ENCODE results near the gene LEPR.

Gene LEPR

GRCh38 chr1:65409314-65409713, 11.2 kb upstream of the LEPR start:
- no peak for DNase-seq (ENCODE audit: low read depth)
- in situ Hi-C loops (cut with HindIII; ENCODE audit: low sequenced_read_pairs) = no loop called here
- H3K4me3 ChIP-seq (ENCODE audit: low read depth, low read length) = no peak overlapping the region
- no peak for TF ChIP-seq CTCF (IDR thresholded peaks at IDR 0.05; ENCODE audit: low read depth, low read length, missing control alignments)

- no peak for TF ChIP-seq CTCF (IDR thresholded peaks at IDR 0.05; ENCODE audit: low read depth, low read length, missing control alignments)
- in situ Hi-C loops (cut with HindIII; ENCODE audit: low sequenced_read_pairs) = no loop called here
- no peak overlapping the region for H3K4me3 ChIP-seq (ENCODE audit: low read depth, low read length)
- DNase-seq (ENCODE audit: low read depth) = no peak
These were observed 10.6 kb upstream of the LEPR start for GRCh38 chr1:65409816-65410326.

GRCh38 chr1:65412256-65412983, 8.0 kb upstream of the LEPR start:
- DNase-seq (ENCODE audit: low read depth) = no peak
- TF ChIP-seq CTCF (IDR thresholded peaks at IDR 0.05; ENCODE audit: low read depth, low read length, missing control alignments) = no peak
- H3K4me3 ChIP-seq (ENCODE audit: low read depth, low read length) = no peak overlapping the region
- in situ Hi-C loops (cut with HindIII; ENCODE audit: low sequenced_read_pairs) = no loop called here

GRCh38 chr1:65412984-65413375, 7.5 kb upstream of the LEPR start:
- DNase-seq (ENCODE audit: low read depth) = no peak
- no peak for TF ChIP-seq CTCF (IDR thresholded peaks at IDR 0.05; ENCODE audit: low read depth, low read length, missing control alignments)
- in situ Hi-C loops (cut with HindIII; ENCODE audit: low sequenced_read_pairs) = no loop called here
- H3K4me3 ChIP-seq (ENCODE audit: low read depth, low read length) = no peak overlapping the region

GRCh38 chr1:65414538-65414937, 5.9 kb upstream of the LEPR start:
- no peak overlapping the region for H3K4me3 ChIP-seq (ENCODE audit: low read depth, low read length)
- DNase-seq (ENCODE audit: low read depth) = no peak
- in situ Hi-C loops (cut with HindIII; ENCODE audit: low sequenced_read_pairs) = no loop called here
- TF ChIP-seq CTCF (IDR thresholded peaks at IDR 0.05; ENCODE audit: low read depth, low read length, missing control alignments) = no peak

GRCh38 chr1:65416767-65417166, 3.7 kb upstream of the LEPR start:
- no peak for TF ChIP-seq CTCF (IDR thresholded peaks at IDR 0.05; ENCODE audit: low read depth, low read length, missing control alignments)
- no peak for DNase-seq (ENCODE audit: low read depth)
- in situ Hi-C loops (cut with HindIII; ENCODE audit: low sequenced_read_pairs) = no loop called here
- H3K4me3 ChIP-seq (ENCODE audit: low read depth, low read length) = no peak overlapping the region
